Fibroblast of mammary gland (primary cell): ENCODE measurements around the gene GPER1.

Experiments used
- DNase-seq: peaks from one replicate; pipeline ENCODE4 v3.0.0-alpha.2; 2010; ENCODE audit warnings: low read depth
- H3K4me3 ChIP-seq: 2 replicates; pipeline ENCODE4 v1.5.1; 2011; ENCODE audit warnings: low read depth, mild to moderate bottlenecking, low read length, moderate library complexity; ENCODE audit not compliant: control insufficient read depth
- CTCF ChIP-seq: conservative IDR thresholded peaks from 2 replicates; pipeline ENCODE4 v1.5.1; 2011; ENCODE audit warnings: low read depth, low read length, inconsistent platforms; ENCODE audit not compliant: control insufficient read depth, insufficient read depth

GPER1 gene

GRCh38 chr7:1064581-1064980, 23.3 kb upstream of the GPER1 start:
- no peak overlapping the region for H3K4me3 ChIP-seq
- TF ChIP-seq CTCF, result no peak
- no peak for DNase-seq

- no peak overlapping the region for H3K4me3 ChIP-seq
- TF ChIP-seq CTCF, result no peak
- no peak for DNase-seq
Measured at GRCh38 chr7:1065263-1065584, 22.7 kb upstream of the GPER1 start.

GRCh38 chr7:1065585-1066241, 22.2 kb upstream of the GPER1 start:
- TF ChIP-seq CTCF, result peak; percentile 69
- DNase-seq, result peak; percentile 61
- no peak overlapping the region for H3K4me3 ChIP-seq

- DNase-seq, result no peak
- TF ChIP-seq CTCF, result no peak
- H3K4me3 ChIP-seq, result no peak overlapping the region
Measured at GRCh38 chr7:1066242-1066588, 21.7 kb upstream of the GPER1 start.

- no peak for DNase-seq
- no peak overlapping the region for H3K4me3 ChIP-seq
- TF ChIP-seq CTCF, result no peak
Measured at GRCh38 chr7:1068013-1068412, 19.9 kb upstream of the GPER1 start.

- TF ChIP-seq CTCF, result no peak
- H3K4me3 ChIP-seq, result no peak overlapping the region
- no peak for DNase-seq
Measured at GRCh38 chr7:1068619-1069018, 19.3 kb upstream of the GPER1 start.

- DNase-seq, result no peak
- TF ChIP-seq CTCF, result no peak
- no peak overlapping the region for H3K4me3 ChIP-seq
Measured at GRCh38 chr7:1070544-1071011, 17.3 kb upstream of the GPER1 start.
